HepG2 (cell line): ENCODE measurements around the gene APOC1.

Experiments used
- FOXA3 ChIP-seq: IDR thresholded peaks from 2 replicates; pipeline ENCODE4 v1.6.1; 2016; ENCODE audit warnings: missing genetic modification reagents, missing compliant biosample characterization
- FOXJ3 ChIP-seq: sonication (generic); formaldehyde crosslinking; IDR thresholded peaks from 2 replicates; pipeline ENCODE4 v1.4.0; 2020; ENCODE audit warnings: missing genetic modification reagents, mild to moderate bottlenecking, borderline replicate concordance
- POLR2A ChIP-seq, 2 experiments: IDR thresholded peaks; 2 replicates each; pipeline ENCODE4 v1.6.1; 2011; ENCODE audit warnings: low read depth in 2 of 2, low read length in 2 of 2, mild to moderate bottlenecking in 1 of 2, moderate library complexity in 1 of 2; ENCODE audit not compliant: insufficient read depth in 1 of 2
- RFX5 ChIP-seq: IDR thresholded peaks from 2 replicates; pipeline ENCODE4 v1.6.1; 2011; ENCODE audit warnings: low read depth, low read length, improper control_type of control experiment
- SMARCC2 ChIP-seq: fragments of 450-650 bp; IDR thresholded peaks from 2 replicates; pipeline ENCODE4 v1.6.1; 2017; ENCODE audit warnings: antibody characterized with exemption, mild to moderate bottlenecking
- UBTF ChIP-seq: sonication (generic); formaldehyde crosslinking; IDR thresholded peaks from 2 replicates; pipeline ENCODE4 v1.4.0; 2020; ENCODE audit warnings: mild to moderate bottlenecking, missing genetic modification reagents
- ZNF749 ChIP-seq: sonication (generic); formaldehyde crosslinking; IDR thresholded peaks from 2 replicates; pipeline ENCODE4 v1.8.0; 2022; ENCODE audit warnings: mild to moderate bottlenecking, missing genetic modification reagents, moderate library complexity, borderline replicate concordance
- TF ChIP-seq, protein P1 (sequence below): sonication (generic); formaldehyde crosslinking; IDR thresholded peaks from 2 replicates; pipeline ENCODE4 v1.4.0; 2020; ENCODE audit warnings: missing genetic modification reagents, borderline replicate concordance
- TF ChIP-seq, protein P2 (sequence below): sonication (generic); formaldehyde crosslinking; IDR thresholded peaks from 2 replicates; pipeline ENCODE4 v1.4.0; 2020; ENCODE audit warnings: missing genetic modification reagents
- TF ChIP-seq, protein P3 (sequence below): IDR thresholded peaks from 2 replicates; pipeline ENCODE4 v1.6.1; 2012; ENCODE audit warnings: inconsistent platforms

GRCh38 chr19:44879309-44880065, 34.9 kb upstream of the APOC1 start:
- TF ChIP-seq, protein P1, sequence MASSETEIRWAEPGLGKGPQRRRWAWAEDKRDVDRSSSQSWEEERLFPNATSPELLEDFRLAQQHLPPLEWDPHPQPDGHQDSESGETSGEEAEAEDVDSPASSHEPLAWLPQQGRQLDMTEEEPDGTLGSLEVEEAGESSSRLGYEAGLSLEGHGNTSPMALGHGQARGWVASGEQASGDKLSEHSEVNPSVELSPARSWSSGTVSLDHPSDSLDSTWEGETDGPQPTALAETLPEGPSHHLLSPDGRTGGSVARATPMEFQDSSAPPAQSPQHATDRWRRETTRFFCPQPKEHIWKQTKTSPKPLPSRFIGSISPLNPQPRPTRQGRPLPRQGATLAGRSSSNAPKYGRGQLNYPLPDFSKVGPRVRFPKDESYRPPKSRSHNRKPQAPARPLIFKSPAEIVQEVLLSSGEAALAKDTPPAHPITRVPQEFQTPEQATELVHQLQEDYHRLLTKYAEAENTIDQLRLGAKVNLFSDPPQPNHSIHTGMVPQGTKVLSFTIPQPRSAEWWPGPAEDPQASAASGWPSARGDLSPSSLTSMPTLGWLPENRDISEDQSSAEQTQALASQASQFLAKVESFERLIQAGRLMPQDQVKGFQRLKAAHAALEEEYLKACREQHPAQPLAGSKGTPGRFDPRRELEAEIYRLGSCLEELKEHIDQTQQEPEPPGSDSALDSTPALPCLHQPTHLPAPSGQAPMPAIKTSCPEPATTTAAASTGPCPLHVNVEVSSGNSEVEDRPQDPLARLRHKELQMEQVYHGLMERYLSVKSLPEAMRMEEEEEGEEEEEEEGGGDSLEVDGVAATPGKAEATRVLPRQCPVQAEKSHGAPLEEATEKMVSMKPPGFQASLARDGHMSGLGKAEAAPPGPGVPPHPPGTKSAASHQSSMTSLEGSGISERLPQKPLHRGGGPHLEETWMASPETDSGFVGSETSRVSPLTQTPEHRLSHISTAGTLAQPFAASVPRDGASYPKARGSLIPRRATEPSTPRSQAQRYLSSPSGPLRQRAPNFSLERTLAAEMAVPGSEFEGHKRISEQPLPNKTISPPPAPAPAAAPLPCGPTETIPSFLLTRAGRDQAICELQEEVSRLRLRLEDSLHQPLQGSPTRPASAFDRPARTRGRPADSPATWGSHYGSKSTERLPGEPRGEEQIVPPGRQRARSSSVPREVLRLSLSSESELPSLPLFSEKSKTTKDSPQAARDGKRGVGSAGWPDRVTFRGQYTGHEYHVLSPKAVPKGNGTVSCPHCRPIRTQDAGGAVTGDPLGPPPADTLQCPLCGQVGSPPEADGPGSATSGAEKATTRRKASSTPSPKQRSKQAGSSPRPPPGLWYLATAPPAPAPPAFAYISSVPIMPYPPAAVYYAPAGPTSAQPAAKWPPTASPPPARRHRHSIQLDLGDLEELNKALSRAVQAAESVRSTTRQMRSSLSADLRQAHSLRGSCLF (CRISPR knock-in tag): no peak
- TF ChIP-seq POLR2A (IDR thresholded peaks at IDR 0.05; ENCODE audit: insufficient read depth in 1 of 2, low read depth in 2 of 2, low read length in 2 of 2): no peak; a peak in 1 of 4 replicates
- TF ChIP-seq FOXJ3 (CRISPR knock-in tag): no peak
- TF ChIP-seq, protein P2, sequence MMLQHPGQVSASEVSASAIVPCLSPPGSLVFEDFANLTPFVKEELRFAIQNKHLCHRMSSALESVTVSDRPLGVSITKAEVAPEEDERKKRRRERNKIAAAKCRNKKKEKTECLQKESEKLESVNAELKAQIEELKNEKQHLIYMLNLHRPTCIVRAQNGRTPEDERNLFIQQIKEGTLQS (CRISPR knock-in tag): no peak
- no peak for TF ChIP-seq RFX5
- TF ChIP-seq, protein P3, sequence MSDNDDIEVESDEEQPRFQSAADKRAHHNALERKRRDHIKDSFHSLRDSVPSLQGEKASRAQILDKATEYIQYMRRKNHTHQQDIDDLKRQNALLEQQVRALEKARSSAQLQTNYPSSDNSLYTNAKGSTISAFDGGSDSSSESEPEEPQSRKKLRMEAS: no peak
- no peak for TF ChIP-seq SMARCC2
- no peak for TF ChIP-seq ZNF749
- no peak for TF ChIP-seq UBTF (CRISPR knock-in tag)
- TF ChIP-seq FOXA3 (CRISPR knock-in tag): no peak
